Vein endothelial cell (primary cell): Measurements from ENCODE around the gene OR1E1. TPM values are rescaled to one million over a fixed set of nuclear protein-coding genes. Genes with fewer than 3 reads are reported as not detected.

Experiments
- small RNA-seq: library from RNA; depleted of rRNA; stranded (forward); fragments of <200 nt; gene quantifications from one replicate; pipeline ENCODE3, GENCODE V24; 2012
- total RNA-seq: library from RNA; depleted of rRNA; stranded (reverse); fragments of >200 nt; gene quantifications from 2 replicates; pipeline ENCODE4 v1.2.3, GENCODE V29; 2012

OR1E1 gene, protein sequence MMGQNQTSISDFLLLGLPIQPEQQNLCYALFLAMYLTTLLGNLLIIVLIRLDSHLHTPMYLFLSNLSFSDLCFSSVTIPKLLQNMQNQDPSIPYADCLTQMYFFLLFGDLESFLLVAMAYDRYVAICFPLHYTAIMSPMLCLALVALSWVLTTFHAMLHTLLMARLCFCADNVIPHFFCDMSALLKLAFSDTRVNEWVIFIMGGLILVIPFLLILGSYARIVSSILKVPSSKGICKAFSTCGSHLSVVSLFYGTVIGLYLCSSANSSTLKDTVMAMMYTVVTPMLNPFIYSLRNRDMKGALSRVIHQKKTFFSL
- total RNA-seq, result not detected in 2 replicates

DNA sequence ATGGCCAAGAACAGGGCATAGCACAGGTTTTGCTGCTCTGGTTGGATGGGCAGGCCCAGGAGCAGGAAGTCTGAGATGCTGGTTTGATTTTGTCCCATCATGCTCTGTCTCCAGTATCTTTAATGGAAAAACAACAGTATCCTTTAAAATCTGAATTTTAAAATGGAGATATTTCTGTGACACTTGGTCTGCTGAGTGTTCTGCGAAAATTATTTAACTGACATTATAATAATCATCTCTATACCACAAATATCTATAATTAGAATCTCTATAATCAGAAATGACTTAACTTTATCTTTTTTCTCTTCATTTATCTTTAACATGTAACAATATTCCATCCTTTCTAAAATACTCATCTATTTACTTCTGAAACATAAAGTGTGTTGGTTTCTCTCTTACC, at the start of gene OR1E1:
Gene OR1E1 (minus strand): TSS at position 101 of the 400 bp plus-strand sequence. CDS start 0 bp downstream, at position 101.

DNA sequence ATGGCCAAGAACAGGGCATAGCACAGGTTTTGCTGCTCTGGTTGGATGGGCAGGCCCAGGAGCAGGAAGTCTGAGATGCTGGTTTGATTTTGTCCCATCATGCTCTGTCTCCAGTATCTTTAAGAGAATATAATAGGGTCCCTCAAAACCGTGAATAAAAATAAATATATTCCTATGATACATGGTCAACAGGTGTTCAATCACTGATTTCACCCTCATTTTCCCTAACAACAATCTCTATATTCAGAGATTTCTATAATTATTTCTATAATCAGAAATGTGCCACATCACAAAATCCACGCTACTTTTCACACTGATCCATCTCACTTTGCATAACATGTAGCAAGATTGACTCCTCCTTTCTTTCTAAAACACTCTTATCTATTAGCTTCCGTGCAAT, 35.5 kb upstream of the OR1E1 start, which contains the start of gene OR1E2:
Gene OR1E2 (minus strand): TSS at position 101 of the 400 bp plus-strand sequence. CDS start 0 bp downstream, at position 101.

DNA sequence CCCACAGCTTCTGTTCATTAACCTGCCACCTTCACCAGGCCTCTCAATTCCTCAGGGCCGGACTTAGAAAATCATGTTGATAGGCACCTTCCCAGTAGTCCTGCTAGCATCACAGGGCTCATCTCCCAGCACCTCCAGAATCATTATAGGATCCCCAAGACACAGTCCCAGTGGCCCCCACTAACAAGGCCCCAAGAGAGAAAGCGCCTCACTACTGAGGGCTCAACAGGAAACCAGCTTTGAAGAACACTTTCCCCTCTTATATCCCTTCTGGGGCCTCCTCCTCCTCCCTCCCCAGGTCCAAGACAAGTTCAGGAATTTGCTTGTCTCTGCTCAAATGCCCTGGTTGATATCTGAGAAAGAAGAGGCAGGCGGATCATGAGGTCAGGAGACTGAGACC, 12.9 kb upstream of the OR1E1 start, which contains the start of gene OR3A3:
Gene OR3A3 (plus strand): TSS at position 301 of the 400 bp plus-strand sequence.

DNA sequence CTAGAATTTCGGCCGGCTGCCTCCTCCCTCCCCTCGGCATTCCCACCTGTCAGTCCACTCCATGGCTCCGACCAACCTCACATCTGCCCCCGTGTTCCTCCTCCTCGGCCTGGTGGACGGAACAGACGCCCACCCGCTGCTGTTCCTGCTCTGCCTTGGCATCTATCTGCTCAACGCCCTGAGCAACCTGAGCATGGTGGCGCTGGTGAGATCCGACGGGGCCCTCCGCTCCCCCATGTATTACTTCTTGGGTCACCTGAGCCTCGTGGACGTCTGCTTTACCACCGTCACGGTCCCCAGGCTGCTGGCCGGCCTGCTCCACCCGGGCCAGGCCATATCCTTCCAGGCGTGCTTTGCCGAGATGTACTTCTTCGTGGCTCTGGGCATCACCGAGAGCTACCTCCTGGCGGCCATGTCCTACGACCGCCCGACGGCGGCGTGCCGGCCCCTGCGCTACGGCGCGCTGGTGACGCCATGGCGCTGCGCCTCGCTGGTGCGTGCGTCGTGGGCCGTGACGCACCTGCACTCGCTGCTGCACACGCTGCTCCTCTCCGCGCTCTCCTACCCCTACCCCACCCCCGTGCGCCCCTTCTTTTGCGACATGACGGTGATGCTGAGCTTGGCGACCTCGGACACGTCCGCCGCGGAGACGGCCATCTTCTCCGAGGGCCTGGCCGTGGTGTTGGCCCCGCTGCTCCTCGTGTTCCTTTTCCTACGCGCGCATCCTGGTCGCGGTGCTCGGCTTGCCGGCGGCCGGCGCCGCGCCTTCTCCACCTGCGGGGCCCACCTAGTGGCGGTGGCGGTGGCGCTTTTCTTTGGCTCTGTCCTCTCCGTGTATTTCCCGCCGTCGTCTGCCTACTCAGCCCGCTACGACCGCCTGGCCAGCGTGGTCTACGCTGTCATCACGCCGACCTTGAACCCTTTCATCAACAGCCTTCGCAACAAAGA, 12.1 kb downstream of the OR1E1 start, which contains the start of gene OR3A2:
Gene OR3A2 (minus strand): TSS at position 440 of the 948 bp plus-strand sequence.

Small RNAs within 50 kb of the gene (small RNA-seq; reads per million reads assigned to genes)
- not detected for gene OR1AC1P

Other genes with a start within 250 kb of the OR1E1 start
- not detected in 2 replicates for gene OR1A2, start 200.9 kb downstream of the OR1E1 start, total RNA-seq
- not detected in 2 replicates for gene OR1A1, start 190.7 kb downstream of the OR1E1 start, total RNA-seq
- gene OR3A1, start 100.0 kb downstream of the OR1E1 start, total RNA-seq, result not detected in 2 replicates
- gene OR3A2, start 12.1 kb downstream of the OR1E1 start, total RNA-seq, result not detected in 2 replicates
- not detected in 2 replicates for gene OR3A3, start 13.0 kb upstream of the OR1E1 start, total RNA-seq
- gene OR1E2, start 35.4 kb upstream of the OR1E1 start, total RNA-seq, result 0.33 TPM in 1 of 2 replicates, not detected in the other
- gene SPATA22, start 73.4 kb upstream of the OR1E1 start, total RNA-seq, result 0.65 TPM in 1 of 2 replicates, not detected in the other
- gene ASPA, start 77.6 kb upstream of the OR1E1 start, total RNA-seq, result not detected in 2 replicates
- gene TRPV3, start 159.4 kb upstream of the OR1E1 start, total RNA-seq, result not detected in 2 replicates
- gene TRPV1, start 211.0 kb upstream of the OR1E1 start, total RNA-seq, result 0.65 and 1.1 TPM in 2 replicates
- 15.7 and 19.0 TPM in 2 replicates for gene SHPK, start 237.8 kb upstream of the OR1E1 start, total RNA-seq
- 20.1 and 21.6 TPM in 2 replicates for gene CTNS, start 238.3 kb upstream of the OR1E1 start, total RNA-seq